COLO829 (cell line): ENCODE results near the gene GAL3ST3.

Experiments used
- DNase-seq: peaks from one replicate; pipeline ENCODE4 v3.0.0; 2012; ENCODE audit warnings: low spot score

Gene GAL3ST3

GRCh38 chr11:66069715-66070603 lies 21.0 kb upstream of the GAL3ST3 start, which contains the start of gene PACS1:
TSS of gene PACS1 (plus strand) at chr11:66070272. CDS start at chr11:66070487, 215 bp downstream.
- peak; percentile 71 for DNase-seq

GRCh38 chr11:66068923-66069714 lies 20.2 kb upstream of the GAL3ST3 start:
- DNase-seq = no peak

GRCh38 chr11:66068154-66068821 lies 19.3 kb upstream of the GAL3ST3 start:
- DNase-seq = no peak

- DNase-seq = no peak
Measured at GRCh38 chr11:66067640-66068039, 18.7 kb upstream of the GAL3ST3 start.

- DNase-seq = no peak
Measured at GRCh38 chr11:66066751-66067150, 17.8 kb upstream of the GAL3ST3 start.

GRCh38 chr11:66064571-66064970 lies 15.6 kb upstream of the GAL3ST3 start:
- DNase-seq = no peak

- no peak for DNase-seq
Measured at GRCh38 chr11:66063900-66064299, 14.9 kb upstream of the GAL3ST3 start.

GRCh38 chr11:66062408-66062807 lies 13.4 kb upstream of the GAL3ST3 start:
- DNase-seq = no peak

- no peak for DNase-seq
Measured at GRCh38 chr11:66061268-66061667, 12.3 kb upstream of the GAL3ST3 start.

GRCh38 chr11:66059966-66060680 lies 11.2 kb upstream of the GAL3ST3 start:
- DNase-seq = no peak

- no peak for DNase-seq
Measured at GRCh38 chr11:66056501-66056900, 7.5 kb upstream of the GAL3ST3 start.

GRCh38 chr11:66055021-66055420 lies 6.1 kb upstream of the GAL3ST3 start:
- no peak for DNase-seq

GRCh38 chr11:66052664-66052982 lies 3.7 kb upstream of the GAL3ST3 start:
- DNase-seq = no peak

- peak; percentile 94 for DNase-seq
Measured at GRCh38 chr11:66051766-66052663, 3.1 kb upstream of the GAL3ST3 start, which contains the start of gene SF3B2. TSS of gene SF3B2 (plus strand) at chr11:66052364. CDS start at chr11:66052385, 21 bp downstream.

GRCh38 chr11:66051371-66051765 lies 2.4 kb upstream of the GAL3ST3 start:
- DNase-seq = no peak

- no peak for DNase-seq
Measured at GRCh38 chr11:66050581-66051231, 1.7 kb upstream of the GAL3ST3 start.

- DNase-seq = no peak
Measured at GRCh38 chr11:66047541-66048365, 1.2 kb downstream of the GAL3ST3 start.

GRCh38 chr11:66046901-66047300 lies 2.1 kb downstream of the GAL3ST3 start:
- DNase-seq = no peak

- peak; percentile 73 for DNase-seq
Measured at GRCh38 chr11:66045177-66045639, 3.8 kb downstream of the GAL3ST3 start.
